GM23248 (cell line): ENCODE measurements around the gene LACTBL1.
"Not testable (repeated sequence)": the region's sequence is repeated elsewhere in the genome, so short reads cannot be mapped to it uniquely, and the experiment has no call there.

ENCODE experiments used
- EZH2 ChIP-seq: fragments of 200-600 bp; sonication (generic); IDR thresholded peaks from 2 replicates; pipeline ENCODE4 v1.6.1; 2018; ENCODE audit warnings: antibody characterized with exemption, mild to moderate bottlenecking; ENCODE audit not compliant: insufficient read depth, poor library complexity, severe bottlenecking
- EZH2phosphoT487 ChIP-seq: fragments of 200-600 bp; sonication (generic); IDR thresholded peaks from 2 replicates; pipeline ENCODE4 v1.6.1; 2018; ENCODE audit warnings: antibody characterized with exemption, moderate library complexity, mild to moderate bottlenecking, low read depth; ENCODE audit not compliant: insufficient read depth

DNA sequence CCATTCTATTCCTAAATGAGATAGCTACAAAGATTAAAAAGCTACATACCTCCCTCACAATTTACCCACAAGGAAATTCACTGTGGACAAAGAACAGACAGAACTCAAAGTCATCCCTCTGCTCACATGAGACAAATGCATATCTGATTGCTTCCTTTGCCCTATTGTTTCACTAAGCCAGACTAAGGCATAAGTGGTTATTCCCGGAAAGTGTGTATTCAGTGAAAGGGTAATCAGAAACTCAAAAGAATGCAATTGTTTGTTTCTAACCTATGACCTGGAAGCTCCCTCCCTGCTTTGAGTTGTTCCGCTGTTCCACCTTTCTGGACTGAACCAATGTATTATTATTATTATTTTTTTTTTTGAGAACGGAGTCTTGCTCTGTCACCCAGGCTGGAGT lies 32.1 kb upstream of the LACTBL1 start:
- TF ChIP-seq EZH2phosphoT487, EZH2: not testable (repeated sequence)
